ENCODE measurements around the gene SMAD4. TPM values are rescaled to one million over a fixed set of nuclear protein-coding genes. Genes with fewer than 3 reads are reported as not detected.

SMAD4 gene
- total and polyA plus RNA-seq, 2 donors (not counting 3 experiments of a cell fraction or from before 2014, with no cell fraction given) = 63.5 to 82.8 TPM

DNA sequence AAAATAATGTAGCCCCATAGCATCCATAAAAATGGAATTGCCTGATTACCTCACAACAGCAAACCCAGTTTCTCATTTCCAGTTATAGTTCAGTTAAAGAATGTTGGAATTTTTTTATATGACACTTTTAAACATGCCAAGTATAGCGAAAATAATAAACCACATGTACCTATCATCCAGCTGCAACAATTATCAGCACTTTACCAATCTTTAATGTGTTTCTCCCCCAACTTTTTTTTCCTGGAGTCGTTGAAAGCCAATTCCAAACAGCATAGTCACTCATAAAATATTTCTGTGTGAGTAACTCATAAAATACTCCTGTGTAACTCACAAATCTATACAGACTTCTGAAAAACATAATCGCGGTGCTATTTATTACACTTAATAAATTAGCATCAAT is 38.1 kb downstream of the SMAD4 start:
- no peaks in the 10 kb centered on the region for H3K9me1 ChIP-seq (replicated peaks; ENCODE audit: control insufficient read depth, extremely low read depth, insufficient read depth, low read length)
- no peak for FAIRE-seq
- POLR2A ChIA-PET = no interaction called here
- H2AFZ ChIP-seq (ENCODE audit: low read depth, low read length) = no peak overlapping the region
- H3K27me3 ChIP-seq (ENCODE audit: control insufficient read depth in 2 of 2, insufficient read depth in 2 of 2, low read length in 2 of 2) = no peaks in the 10 kb centered on the region
- H3K36me3 ChIP-seq (ENCODE audit: control insufficient read depth in 2 of 2, extremely low read depth in 1 of 2, insufficient read depth in 2 of 2, low read length in 2 of 2) = peaks cover 0 to 10% of the 10 kb centered on the region in 2 experiments
- H3K9me3 ChIP-seq (replicated peaks; ENCODE audit: control insufficient read depth, insufficient read depth, low read length) = no peaks in the 10 kb centered on the region
- TF ChIP-seq FOS (IDR thresholded peaks at IDR 0.05; ENCODE audit: borderline replicate concordance, insufficient read depth, low read length) (no peak), POLR2AphosphoS5 (IDR thresholded peaks at IDR 0.05; ENCODE audit: insufficient read depth, low read depth, low read length) (no peak), GATA2 (IDR thresholded peaks at IDR 0.05; ENCODE audit: insufficient read depth, insufficient read length, low read depth, low read length) (no peak), EZH2 (IDR thresholded peaks at IDR 0.05; ENCODE audit: borderline replicate concordance, low read depth, low read length, severe bottlenecking) (no peak), JUN (IDR thresholded peaks at IDR 0.05; ENCODE audit: borderline replicate concordance, insufficient read depth, insufficient read length, low read depth) (no peak), CTCF (IDR thresholded peaks at IDR 0.05; ENCODE audit: extremely low read depth in 1 of 2, insufficient read depth in 1 of 2, low read depth in 1 of 2, low read length in 2 of 2) (no peak), MYC (IDR thresholded peaks at IDR 0.05; ENCODE audit: low read depth, low read length) (no peak), POLR2A (IDR thresholded peaks at IDR 0.05; ENCODE audit: low read depth, low read length) (no peak)
- TF ChIP-seq, protein P1, sequence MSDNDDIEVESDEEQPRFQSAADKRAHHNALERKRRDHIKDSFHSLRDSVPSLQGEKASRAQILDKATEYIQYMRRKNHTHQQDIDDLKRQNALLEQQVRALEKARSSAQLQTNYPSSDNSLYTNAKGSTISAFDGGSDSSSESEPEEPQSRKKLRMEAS (IDR thresholded peaks at IDR 0.05; ENCODE audit: insufficient read depth, insufficient read length) = no peak
- no peak overlapping the region for H3K4me2 ChIP-seq (ENCODE audit: insufficient read depth, low read length)
- no peak overlapping the region for H3K27ac ChIP-seq (ENCODE audit: insufficient read depth, low read depth, low read length)
- no peak overlapping the region for H3K9ac ChIP-seq (replicated peaks; ENCODE audit: extremely low read depth, insufficient read depth, low read length)
- CTCF ChIA-PET = no interaction called here
- H4K20me1 ChIP-seq (replicated peaks; ENCODE audit: control insufficient read depth, extremely low read depth, insufficient read depth, low read length) = peaks cover 6% of the 10 kb centered on the region
- DNase-seq (ENCODE audit: low read depth, low spot score) = no peak
- dilution Hi-C loops (cut with MboI; ENCODE audit: extremely low pct_ligation_motif_present, low sequenced_read_pairs) (no loop called here), intact Hi-C loops (cut with micrococcal nuclease) (no loop called here)
- H3K79me2 ChIP-seq (ENCODE audit: control insufficient read depth, insufficient read depth, low read length) = peaks cover 24% of the 10 kb centered on the region
- no peak overlapping the region for H3K4me3 ChIP-seq (replicated peaks in 1 of 3; ENCODE audit: insufficient read depth in 1 of 3, low read depth in 1 of 3, low read length in 3 of 3)
- BruUV-seq (replicated peaks) = no TSS peak
- H3K4me1 ChIP-seq (ENCODE audit: control insufficient read depth, extremely low read depth, insufficient read depth, low read length) = no peaks in the 10 kb centered on the region
